HG02943 (cell line): ENCODE data around the gene GNG7.
"Not testable (repeated sequence)": the region's sequence is repeated elsewhere in the genome, so short reads cannot be mapped to it uniquely, and the experiment has no call there.

Experiments used
- ATAC-seq: cut with Tn5 transposase; IDR thresholded peaks from one replicate; pipeline ENCODE4 v1.9.1; 2021; ENCODE audit warnings: mild to moderate bottlenecking, low read depth, moderate library complexity; ENCODE audit not compliant: unreplicated experiment

GNG7 gene

DNA sequence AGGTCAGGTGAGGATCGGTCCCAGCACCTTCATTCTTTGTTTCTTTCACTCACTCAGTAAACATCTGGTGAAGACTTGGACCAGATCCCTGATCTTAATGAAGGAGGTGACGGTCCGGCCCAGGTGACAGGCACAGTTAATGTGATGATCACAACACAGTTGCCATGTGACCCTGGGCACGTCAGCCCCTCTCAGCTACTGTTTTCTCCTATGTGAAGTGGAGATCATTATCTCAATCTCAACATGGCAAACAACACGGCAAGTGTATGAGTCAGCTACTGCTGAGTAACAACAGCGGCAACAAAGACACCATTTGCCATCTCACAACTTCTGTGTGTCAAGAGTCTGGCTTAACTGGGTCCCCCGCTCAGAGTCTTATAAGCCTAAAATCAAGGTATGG, 74.6 kb downstream of the GNG7 start:
- no peak for ATAC-seq

DNA sequence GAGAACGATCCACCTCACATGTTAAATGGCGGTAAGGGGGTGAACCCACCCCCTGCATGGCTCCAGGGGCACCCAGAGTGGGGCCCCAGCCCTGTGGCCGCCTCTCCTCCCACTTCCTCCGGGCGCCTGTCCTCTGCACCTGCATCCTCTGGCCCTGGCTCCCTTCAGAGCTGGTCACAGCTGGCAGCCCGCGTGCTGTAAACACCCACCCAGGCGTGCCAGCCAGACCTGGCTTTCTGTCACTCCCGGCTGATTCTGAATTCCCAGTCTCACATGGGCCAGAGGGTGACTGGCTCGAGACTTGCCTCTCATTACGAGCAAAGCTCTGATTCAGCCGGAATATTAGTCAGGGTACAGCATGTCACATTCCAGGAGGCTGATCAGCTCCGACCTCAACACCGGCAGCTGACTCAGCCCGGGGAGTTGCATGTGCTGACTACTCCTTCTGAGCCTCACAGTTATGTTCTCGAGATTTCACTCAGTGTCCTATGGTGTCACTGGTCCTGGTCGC, 75.1 kb downstream of the GNG7 start:
- ATAC-seq = peak; percentile 47

DNA sequence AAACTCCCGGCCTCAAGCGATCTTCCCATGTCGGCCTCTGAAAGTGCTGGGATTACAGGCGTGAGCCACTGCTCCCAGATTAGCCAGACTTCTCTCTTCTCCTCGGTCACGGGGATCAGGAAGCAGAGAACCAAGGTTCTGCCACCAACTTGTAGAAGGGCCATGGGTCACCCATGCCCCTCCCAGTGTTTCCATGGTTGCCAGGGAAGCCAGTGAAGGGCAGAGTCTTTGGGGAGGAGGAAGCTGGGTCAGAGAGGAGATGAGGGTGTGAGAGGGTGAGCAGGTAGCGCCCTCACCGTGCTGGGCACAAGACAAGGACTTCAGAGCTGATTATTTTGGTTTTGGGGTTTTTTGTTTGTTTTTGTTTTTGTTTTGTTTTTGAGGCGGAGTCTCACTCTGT, 77.1 kb downstream of the GNG7 start:
- no peak for ATAC-seq

DNA sequence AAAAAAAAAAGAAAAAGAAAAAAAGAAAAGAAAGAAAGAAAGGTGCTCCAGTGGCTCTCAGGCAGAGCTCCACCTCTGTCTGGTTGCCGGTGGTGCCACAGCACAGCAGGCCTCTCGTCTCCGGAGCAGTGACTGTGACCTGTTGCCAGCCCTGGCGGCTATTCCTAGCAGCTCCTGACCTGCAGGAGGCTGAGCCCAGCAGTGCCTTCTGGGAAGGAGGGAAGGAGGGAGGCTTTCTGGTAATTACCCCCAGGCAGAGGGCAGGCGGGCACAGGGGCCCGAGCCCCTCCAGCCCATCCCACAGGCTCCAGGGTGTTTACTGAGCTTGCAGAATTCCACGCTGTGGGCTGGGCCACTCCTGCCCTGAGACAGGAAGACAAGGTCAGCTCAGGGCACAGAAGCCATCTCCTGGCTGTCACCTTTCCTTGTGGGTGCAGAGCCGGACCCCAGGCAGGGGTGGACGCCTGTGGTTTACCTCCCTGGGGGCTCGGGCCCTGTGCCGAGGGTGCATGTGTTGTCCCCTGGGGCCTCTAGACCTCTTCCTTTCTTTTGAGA, 77.9 kb downstream of the GNG7 start:
- no peak for ATAC-seq

DNA sequence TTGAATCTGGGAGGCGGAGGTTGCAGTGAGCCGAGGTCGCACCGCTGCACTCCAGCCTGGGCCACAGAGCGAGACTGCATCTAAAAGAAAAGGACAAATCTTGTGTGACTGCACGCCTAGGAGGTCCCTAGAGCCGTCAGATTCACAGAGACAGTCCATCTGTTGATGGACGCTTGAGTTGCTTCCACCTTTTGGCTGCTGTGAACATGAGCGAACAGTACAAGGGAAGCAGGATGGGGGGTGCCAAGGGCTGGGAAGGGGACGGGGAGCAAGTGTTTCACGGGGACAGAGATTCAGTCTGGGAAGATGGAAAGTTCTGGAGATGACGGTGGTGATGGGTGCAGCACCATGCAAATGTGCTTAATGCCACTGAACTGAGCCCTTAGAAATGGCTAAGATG, 78.7 kb downstream of the GNG7 start:
- no peak for ATAC-seq

DNA sequence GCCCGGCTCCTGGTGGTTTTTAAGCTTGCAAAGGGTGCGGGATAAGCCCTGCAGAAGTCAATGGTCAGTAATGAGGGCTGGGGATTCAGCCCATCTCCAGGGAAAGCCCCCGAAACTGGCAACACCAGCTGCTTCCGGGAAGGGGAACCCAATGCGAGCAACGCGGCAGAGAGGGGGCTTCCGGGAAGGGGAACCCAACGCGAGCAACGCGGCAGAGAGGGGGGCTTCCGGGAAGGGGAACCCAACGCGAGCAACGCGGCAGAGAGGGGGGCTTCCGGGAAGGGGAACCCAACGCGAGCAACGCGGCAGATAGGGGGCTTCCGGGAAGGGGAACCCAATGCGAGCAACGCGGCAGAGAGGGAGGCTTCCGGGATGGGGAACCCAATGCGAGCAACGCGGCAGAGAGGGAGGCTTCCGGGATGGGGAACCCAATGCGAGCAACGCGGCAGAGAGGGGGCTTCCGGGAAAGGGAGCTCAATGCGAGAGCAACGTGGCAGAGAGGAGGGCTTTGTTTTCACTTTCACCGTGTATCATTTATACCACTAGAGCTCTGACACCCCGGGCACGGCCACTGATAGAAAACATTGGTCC, 80.0 kb downstream of the GNG7 start:
- ATAC-seq = not testable (repeated sequence)

DNA sequence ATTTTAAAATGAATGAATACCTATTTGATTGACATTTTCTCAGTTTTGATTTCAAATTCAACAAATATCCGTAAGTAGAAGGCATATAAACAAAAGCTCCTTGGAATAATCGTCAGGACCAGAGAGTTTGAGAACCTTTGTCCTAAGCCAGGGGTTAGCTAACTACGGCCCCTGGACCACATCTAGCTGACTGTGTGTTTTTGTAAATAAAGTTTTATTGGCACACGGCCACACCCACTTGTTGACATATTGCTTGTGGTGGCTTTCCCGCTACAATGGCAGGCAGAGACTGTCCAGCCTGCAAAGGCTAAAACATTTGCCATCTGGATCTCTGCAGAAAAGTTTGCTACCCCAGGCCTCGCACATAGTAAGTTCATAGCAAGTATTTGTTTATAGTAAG, 83.4 kb downstream of the GNG7 start:
- no peak for ATAC-seq

DNA sequence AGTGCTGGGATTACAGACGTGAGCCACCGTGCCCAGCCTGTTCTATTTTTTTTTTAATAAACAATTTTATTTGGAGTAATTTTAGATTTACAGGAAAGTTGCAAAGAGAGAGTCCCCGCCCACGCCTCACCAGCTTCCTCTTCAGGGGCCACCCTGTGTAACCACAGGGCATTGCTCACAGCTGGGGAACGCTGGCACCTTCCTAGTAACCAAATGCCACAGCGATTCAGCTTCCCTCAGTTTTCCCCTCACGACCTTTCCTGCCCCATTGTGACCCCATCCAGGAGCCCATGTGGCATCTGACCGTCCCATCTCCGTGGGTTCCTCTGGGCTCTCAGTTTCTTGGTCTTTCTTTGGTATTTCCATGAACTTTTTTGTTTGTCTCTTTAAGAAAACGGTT, 83.9 kb downstream of the GNG7 start:
- ATAC-seq = no peak

DNA sequence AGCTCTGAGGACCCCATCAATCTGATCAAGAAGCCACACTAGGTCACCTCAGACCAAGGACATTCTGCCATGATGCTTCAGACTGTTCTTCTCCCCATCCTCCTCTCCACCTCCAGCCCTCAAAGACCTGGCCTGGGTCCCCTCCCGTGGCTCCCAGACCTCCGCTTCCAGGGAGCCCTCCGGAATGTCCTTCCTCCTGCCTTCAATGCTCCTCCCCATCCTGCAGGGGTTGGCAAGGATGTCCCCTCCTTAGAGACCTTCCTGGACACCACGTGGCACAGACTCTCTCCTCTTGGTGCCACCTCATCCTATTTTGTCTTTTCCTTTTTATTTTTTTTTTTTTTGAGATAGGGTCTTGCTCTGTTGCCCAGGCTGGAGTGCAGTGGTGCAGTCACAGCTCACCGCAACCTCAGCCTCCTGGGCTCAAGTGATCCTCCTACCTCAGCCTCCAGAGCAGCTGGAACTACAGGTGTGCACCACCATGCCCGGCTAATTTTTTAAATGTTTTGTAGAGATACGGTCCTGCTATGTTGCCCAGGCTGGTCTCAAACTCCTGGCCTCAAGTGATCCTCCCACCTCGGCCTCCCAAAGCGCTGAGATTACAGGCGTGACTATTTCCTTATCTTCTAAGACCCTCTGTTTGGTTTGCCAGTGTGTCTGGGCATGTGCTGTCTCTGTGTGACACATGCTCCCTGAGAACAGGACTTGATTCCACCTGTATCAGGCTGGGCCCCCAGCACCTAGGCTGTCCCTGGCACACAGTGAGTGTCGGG, 84.9 kb downstream of the GNG7 start:
- ATAC-seq = no peak

DNA sequence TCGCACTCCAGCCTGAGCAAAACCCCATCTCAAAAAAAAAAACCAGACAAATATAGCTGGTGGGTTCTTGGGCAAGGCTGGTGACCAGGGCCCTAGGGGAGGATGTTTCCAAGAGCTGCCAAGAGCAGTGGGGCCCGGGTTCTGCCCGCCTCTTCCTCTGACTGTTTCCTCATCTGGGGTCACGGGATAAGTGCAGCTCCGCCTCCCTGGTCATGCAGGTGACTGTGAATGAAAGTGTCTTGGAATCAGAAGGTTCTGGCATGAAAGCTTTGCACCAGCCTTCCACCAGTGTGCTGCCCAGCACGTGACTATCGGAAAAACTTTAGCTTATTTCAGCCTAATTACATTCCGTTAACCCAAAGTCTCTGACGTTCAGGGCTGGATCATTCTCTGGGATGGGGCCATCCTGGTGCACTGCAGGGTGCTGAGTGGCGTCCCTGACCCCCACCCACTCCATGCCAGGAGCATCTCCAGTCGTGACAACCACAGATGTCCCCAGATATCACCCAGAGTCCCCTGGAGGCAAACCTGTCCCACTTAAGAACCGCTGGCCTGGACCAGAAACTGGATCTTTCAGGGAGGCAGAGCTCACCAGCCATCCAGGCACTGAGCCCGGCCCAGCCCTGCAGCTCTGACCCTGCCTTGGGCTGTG, 85.6 kb downstream of the GNG7 start:
- ATAC-seq = no peak

DNA sequence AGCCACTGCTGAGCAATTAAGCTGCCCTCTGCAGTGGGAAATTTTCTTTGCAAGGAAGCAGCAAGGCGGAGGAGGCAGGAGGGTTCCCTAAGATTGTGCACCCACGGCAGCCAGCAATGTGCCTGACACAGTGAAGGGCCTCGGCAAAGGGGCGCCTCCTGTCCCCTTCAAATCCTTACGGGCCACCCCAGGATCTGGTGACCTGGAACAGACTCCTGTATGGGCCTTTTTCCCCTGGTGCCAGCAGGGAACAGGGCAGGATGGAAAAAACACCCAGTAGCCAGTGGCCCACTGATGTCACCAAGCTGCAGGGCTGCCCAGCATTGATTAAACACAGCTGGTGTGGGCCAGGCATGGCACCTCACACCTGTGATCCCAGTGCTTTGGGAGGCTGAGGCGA, 86.7 kb downstream of the GNG7 start:
- ATAC-seq = no peak

DNA sequence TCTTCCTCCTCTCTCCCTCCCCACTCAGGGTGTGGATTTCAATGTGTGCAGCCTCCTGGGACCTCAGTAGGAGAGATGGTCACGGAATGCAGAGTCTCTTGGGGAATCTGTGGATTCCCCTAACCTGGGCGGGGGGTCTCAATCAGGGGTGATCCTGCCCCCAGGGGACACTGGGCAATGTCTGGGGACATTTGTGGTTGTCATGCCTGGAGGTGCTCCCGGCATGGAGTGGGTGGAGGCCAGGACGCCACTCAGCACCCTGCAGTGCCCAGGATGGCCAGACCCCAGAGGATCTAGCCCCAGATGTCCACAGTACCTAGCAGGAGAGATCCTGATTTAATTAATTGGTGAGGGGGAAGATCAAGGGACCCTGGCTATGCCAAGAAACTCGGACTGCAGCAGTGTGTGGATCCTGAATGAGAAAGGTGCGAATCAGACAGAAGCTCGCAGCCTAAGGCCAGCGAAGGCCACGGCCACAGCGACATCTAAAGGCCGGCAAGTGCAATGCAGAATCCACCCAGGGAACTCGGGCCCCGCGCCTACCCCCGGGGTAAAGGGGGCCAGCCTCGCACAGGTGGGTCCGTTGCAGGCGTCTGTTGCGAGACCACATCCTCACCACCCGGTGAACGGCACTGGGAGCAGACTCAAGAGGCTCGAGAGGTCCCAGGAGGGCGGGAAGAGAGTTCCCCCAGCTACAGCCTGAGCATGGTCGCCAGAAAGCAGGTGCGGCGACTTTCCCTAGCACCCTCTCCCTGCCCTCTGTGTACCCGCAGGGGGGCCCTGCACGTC, 88.8 kb downstream of the GNG7 start:
- ATAC-seq = no peak

DNA sequence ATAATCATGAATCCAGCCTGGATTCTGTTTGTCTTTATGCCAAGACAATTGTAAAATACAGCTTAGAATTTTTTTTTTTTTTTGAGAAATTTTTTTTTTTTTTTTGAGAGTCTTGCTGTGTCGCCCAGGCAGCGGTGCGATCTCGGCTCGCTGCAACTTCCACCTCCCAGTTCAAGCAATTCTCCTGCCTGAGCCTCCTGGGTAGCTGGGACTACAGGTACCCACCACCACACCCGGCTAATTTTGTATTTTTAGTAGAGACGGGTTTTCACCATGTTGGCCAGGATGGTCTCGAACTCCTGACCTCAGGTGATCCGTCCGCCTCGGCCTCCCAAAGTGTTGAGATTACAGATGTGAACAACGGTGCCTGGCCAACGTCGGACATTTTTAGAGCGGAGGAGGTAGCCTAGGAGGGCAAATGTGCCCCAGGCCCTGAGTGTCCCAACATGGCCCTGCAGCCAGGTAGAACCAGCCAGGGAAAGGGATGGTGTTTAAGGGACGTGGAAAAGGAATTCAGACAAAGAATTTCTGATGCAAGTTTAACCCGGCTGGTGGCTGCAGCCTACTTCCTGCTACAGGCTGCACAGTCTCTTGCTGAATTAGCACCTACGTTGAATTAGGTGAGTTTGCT, 89.8 kb downstream of the GNG7 start:
- no peak for ATAC-seq

DNA sequence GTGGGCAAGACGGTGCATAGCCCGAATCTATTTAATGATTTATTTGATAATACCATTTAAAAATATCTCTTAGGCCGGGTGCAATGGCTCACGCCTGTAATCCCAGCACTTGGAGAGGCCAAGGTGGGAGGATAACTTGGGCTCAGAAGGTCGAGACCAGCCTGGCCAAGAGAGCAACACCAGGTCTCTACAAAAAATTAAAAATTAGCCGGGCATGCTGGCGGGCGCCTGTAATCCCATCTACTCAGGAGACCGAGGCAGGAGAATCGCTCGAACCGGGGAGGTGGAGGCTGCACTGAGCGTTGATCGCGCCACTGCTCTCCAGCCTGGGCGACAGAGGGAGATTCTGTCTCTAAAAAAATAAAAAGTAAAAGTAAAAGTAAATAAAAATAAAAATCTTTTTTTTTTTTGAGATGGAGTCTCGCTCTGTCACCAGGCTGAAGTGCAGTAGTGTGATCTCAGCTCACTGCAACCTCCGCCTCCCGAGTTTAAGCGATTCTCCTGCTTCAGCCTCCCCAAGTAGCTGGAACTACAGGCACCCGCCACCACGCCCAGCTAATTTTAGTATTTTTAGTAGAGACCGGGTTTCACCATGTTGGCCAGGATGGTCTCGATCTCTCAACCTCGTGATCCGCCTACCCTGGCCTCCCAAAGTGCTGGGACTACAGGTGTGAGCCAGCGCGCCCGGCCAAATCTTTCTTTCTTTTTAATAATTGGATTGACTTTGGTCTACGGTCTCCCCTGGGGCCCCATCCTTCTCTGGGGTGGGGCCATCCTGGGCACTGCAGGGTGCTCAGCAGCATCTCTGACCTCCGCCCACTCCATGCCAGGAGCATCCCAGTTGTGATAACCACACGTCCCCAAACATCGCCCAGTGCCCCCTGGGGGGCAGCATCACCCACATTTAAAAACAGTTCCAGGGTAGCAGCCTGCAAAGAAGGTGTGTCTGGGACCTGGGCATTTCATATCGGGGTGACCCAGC, 90.7 kb downstream of the GNG7 start:
- no peak for ATAC-seq

DNA sequence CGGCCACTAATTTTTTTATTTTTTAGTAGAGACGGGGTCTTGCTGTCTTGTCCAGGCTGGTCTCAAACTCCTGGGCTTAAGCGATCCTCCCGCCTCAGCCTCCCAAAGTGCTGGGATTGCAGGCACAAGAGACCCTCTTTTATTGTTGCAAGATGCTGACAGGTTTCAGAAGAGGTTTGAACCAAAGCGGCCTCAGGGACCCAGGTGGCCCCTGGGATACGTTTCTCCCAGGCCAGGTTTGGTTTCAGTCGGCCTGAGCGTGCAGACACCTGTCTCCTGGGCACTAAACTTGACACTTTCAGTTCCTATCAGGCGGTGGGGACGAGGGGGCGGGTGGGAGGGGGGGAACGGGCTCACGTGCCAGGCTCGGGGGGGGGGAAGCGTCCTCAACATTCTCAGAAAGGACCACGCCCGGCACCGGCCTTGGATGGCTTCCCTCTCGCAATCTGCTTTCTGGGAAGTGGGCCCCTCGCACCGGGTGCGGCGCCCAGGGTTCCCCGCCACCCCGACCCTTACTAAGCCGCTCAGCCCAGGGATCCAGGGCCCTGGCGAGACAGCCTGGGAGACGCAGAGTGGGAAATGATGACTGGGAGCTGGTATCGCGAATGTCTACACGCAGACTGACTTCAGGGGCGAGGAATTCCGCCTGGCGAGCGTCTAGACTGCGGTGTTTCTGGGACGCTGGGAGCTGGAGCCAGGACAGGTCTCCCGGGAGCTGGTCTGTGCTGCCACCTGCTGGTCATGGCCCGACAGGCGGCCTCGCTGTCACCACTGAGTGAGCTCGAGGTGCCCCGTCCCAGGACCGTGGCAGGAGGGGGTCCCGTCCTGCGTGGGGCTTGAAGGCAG, 91.6 kb downstream of the GNG7 start:
- no peak for ATAC-seq

DNA sequence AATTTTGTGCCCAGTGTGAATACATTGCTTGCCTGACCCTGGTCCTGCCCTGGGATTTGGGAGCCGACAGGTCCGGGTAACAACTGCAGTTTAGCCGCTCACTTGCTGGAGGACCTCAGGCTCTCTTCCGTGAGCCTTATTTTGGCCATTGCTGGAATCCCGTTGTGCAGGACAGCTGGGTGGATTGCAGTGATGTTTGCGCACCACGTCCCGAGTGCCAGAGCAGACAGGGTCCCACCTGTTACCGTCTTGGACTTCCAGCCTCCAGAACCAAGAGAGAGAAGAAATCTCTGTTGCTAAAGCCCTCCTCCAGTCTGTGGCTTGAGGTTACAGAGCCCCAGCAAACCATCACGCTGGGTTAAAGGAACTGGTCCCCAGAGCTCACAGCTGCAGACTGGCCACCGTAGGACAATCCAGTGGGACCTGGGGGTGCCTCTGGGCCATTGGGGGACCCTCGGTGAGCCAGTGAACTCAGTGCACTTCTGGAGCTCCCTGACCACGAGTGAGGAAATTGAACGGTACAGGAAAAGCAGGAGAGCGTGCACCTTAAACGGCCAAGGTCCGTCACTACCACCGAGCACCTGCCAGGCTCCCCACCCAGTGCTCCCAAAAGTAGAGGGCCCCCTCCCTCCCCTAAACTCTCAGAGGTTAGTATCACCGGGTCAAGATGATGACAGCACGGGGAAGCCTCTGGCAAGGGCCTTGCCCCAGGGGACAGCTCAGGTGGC, 92.9 kb downstream of the GNG7 start:
- no peak for ATAC-seq

DNA sequence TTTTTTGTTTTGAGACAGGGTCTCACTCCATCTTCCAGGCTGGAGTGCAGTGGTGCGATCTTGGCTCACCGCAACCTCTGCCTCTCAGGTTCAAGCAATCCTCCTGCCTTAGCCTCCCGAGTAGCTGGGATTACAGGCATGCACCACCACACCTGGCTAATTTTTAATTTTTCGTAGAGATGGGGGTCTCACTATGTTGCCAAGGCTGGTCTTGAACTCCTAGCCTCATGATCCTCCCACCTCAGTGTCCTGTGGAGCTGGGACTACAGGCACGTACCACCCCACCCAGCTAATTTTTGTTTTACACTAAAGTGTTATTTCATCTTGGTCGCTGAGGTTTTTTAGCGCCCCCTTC, 93.5 kb downstream of the GNG7 start:
- not testable (repeated sequence) for ATAC-seq

DNA sequence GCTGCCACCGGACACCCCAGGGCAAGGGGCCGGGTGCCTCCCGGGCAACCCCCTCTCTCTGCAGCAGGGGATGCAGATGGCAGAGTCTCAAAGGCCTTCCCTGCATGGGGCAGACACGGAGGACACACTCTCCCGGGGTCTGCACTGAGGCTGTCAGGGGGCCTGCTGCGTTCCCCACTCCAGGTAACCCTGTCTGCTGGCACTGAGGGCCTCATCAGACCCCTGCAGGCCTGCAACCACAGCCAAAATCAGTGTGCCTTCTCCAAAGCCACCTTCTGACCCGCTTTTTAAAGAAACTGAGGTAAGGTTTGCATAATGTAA, 93.9 kb downstream of the GNG7 start:
- ATAC-seq = no peak
